IMR-90 (cell line): Measurements from ENCODE around the gene IGHMBP2. TPM values are rescaled to one million over a fixed set of nuclear protein-coding genes. Genes with fewer than 3 reads are reported as not detected.

Source experiments
- ATAC-seq: fragments of 200-7000 bp; cut with Tn5 transposase; 2 replicates; pipeline ENCODE4 v1.9.1; 2020; ENCODE audit warnings: low read depth, mild to moderate bottlenecking, moderate library complexity
- BruUV-seq: library from RNA; stranded (reverse); fragments of 400-500 nt; replicated peaks from 2 replicates; lab custom pipeline; 2021; lab: Mats Ljungman, UMichigan
- CTCF ChIA-PET: fragments of 300-600 bp; formaldehyde crosslinking; extraction: SDS; loops from one replicate; lab custom pipeline; 2021; ENCODE audit warnings: antibody characterized with exemption; lab: Yijun Ruan, JAX
- POLR2A ChIA-PET: fragments of 300-600 bp; sonication (Branson Sonifier 250); formaldehyde crosslinking; loops from one replicate; lab custom pipeline; 2022; ENCODE audit warnings: antibody characterized with exemption; ENCODE audit not compliant: unreplicated experiment; lab: Charles Lee
- DNase-seq: peaks from one replicate; pipeline ENCODE4 v3.0.0; 2013
- H2AFZ ChIP-seq: replicated peaks from 2 replicates; pipeline ENCODE3; 2013; ENCODE audit warnings: low read length, mild to moderate bottlenecking; ENCODE audit not compliant: poor library complexity
- H2AK5ac ChIP-seq: 2 replicates; pipeline ENCODE4 v1.6.1; 2013; ENCODE audit warnings: low read depth, low read length, inconsistent platforms
- H2AK9ac ChIP-seq: replicated peaks from 2 replicates; pipeline ENCODE3; 2013; ENCODE audit warnings: mild to moderate bottlenecking, low read depth, low read length, moderate library complexity; ENCODE audit not compliant: poor library complexity
- H2BK120ac ChIP-seq: 2 replicates; pipeline ENCODE4 v1.6.1; 2013; ENCODE audit warnings: low read depth, low read length, inconsistent platforms
- H2BK15ac ChIP-seq: 3 replicates; pipeline ENCODE4 v1.6.1; 2013; ENCODE audit warnings: low read depth, low read length, inconsistent platforms
- H2BK20ac ChIP-seq: 2 replicates; pipeline ENCODE4 v1.6.1; 2013; ENCODE audit warnings: low read depth, mild to moderate bottlenecking, inconsistent platforms, low read length, moderate library complexity
- H2BK5ac ChIP-seq: 2 replicates; pipeline ENCODE4 v1.6.1; 2013; ENCODE audit warnings: mild to moderate bottlenecking, low read depth, low read length, inconsistent platforms; ENCODE audit not compliant: poor library complexity, severe bottlenecking
- H3K14ac ChIP-seq: replicated peaks from 2 replicates; pipeline ENCODE4 v1.6.1; 2013; ENCODE audit warnings: low read depth, low read length, inconsistent platforms
- H3K18ac ChIP-seq: 2 replicates; pipeline ENCODE4 v1.6.1; 2013; ENCODE audit warnings: low read depth, low read length, control low read depth
- H3K23ac ChIP-seq: 2 replicates; pipeline ENCODE4 v1.6.1; 2013; ENCODE audit warnings: low read depth, low read length, inconsistent platforms
- H3K27ac ChIP-seq: 2 replicates; pipeline ENCODE4 v1.5.1; 2013; ENCODE audit warnings: mild to moderate bottlenecking, control low read depth, low read length; ENCODE audit not compliant: insufficient read depth
- H3K27me3 ChIP-seq: 2 replicates; pipeline ENCODE4 v1.6.1; 2013; ENCODE audit warnings: low read length; ENCODE audit not compliant: control insufficient read depth, insufficient read depth
- H3K36me3 ChIP-seq: 2 replicates; pipeline ENCODE4 v1.6.1; 2013; ENCODE audit warnings: low read length, mixed read lengths; ENCODE audit not compliant: control insufficient read depth, insufficient read depth
- H3K4ac ChIP-seq: 2 replicates; pipeline ENCODE4 v1.6.1; 2013; ENCODE audit warnings: low read depth, low read length, inconsistent platforms
- H3K4me1 ChIP-seq: 2 replicates; pipeline ENCODE4 v1.6.1; 2013; ENCODE audit warnings: low read length, mixed read lengths; ENCODE audit not compliant: control insufficient read depth, insufficient read depth
- H3K4me2 ChIP-seq: 2 replicates; pipeline ENCODE4 v1.6.1; 2013; ENCODE audit warnings: low read depth, mild to moderate bottlenecking, control low read depth, low read length, moderate library complexity
- H3K4me3 ChIP-seq: 2 replicates; pipeline ENCODE4 v1.5.1; 2013; ENCODE audit warnings: low read depth, mild to moderate bottlenecking, control low read depth, low read length, moderate library complexity; ENCODE audit not compliant: insufficient read depth
- H3K56ac ChIP-seq: 2 replicates; pipeline ENCODE4 v1.6.1; 2013; ENCODE audit warnings: low read length, inconsistent platforms; ENCODE audit not compliant: insufficient read depth; ENCODE audit errors: extremely low read depth
- H3K79me1 ChIP-seq, 2 experiments: 2 replicates each; pipeline ENCODE4 v1.6.1; 2013; ENCODE audit warnings: low read length in 2 of 2, inconsistent platforms in 1 of 2, low read depth in 1 of 2
- H3K9ac ChIP-seq: 2 replicates; pipeline ENCODE4 v1.6.1; 2013; ENCODE audit warnings: low read depth, low read length, control low read depth
- H3K9me1 ChIP-seq: 2 replicates; pipeline ENCODE4 v1.6.1; 2013; ENCODE audit warnings: low read length, inconsistent platforms; ENCODE audit not compliant: insufficient read depth
- H3K9me3 ChIP-seq: 2 replicates; pipeline ENCODE4 v1.6.1; 2013; ENCODE audit warnings: low read length; ENCODE audit not compliant: control insufficient read depth, insufficient read depth
- H4K20me1 ChIP-seq: 2 replicates; pipeline ENCODE4 v1.6.1; 2013; ENCODE audit warnings: low read length, inconsistent platforms; ENCODE audit not compliant: insufficient read depth
- H4K5ac ChIP-seq: 2 replicates; pipeline ENCODE4 v1.6.1; 2013; ENCODE audit warnings: mild to moderate bottlenecking, low read depth, low read length, control low read depth
- H4K8ac ChIP-seq, 2 experiments: 2 replicates each; pipeline ENCODE4 v1.6.1; 2013; ENCODE audit warnings: low read depth in 2 of 2, low read length in 2 of 2, control low read depth in 1 of 2, inconsistent platforms in 1 of 2
- H4K91ac ChIP-seq: 2 replicates; pipeline ENCODE4 v1.6.1; 2013; ENCODE audit warnings: low read depth, low read length, inconsistent platforms; ENCODE audit not compliant: insufficient read depth
- BHLHE40 ChIP-seq: fragments of 150-350 bp; IDR thresholded peaks from 2 replicates; pipeline ENCODE4 v1.6.1; 2016; ENCODE audit warnings: mild to moderate bottlenecking, low read depth, low read length
- CEBPB ChIP-seq: IDR thresholded peaks from 2 replicates; pipeline ENCODE4 v1.6.1; 2012; ENCODE audit warnings: low read depth, low read length, improper control_type of control experiment
- CHD1 ChIP-seq: IDR thresholded peaks from 2 replicates; pipeline ENCODE4 v1.6.1; 2012; ENCODE audit warnings: low read depth, low read length, improper control_type of control experiment
- CTCF ChIP-seq: conservative IDR thresholded peaks from 2 replicates; pipeline ENCODE4 v1.5.1; 2012; ENCODE audit warnings: mild to moderate bottlenecking, low read depth, low read length, improper control_type of control experiment
- ELK1 ChIP-seq: fragments of 150-350 bp; IDR thresholded peaks from 2 replicates; pipeline ENCODE4 v1.6.1; 2016; ENCODE audit warnings: low read depth, mild to moderate bottlenecking, low read length, moderate library complexity, borderline replicate concordance
- FOS ChIP-seq: fragments of 150-350 bp; IDR thresholded peaks from 2 replicates; pipeline ENCODE4 v1.6.1; 2016; ENCODE audit warnings: low read depth, low read length
- MAFK ChIP-seq: IDR thresholded peaks from 2 replicates; pipeline ENCODE4 v1.6.1; 2012; ENCODE audit warnings: low read depth, low read length, improper control_type of control experiment
- MAZ ChIP-seq: IDR thresholded peaks from 2 replicates; pipeline ENCODE4 v1.6.1; 2012; ENCODE audit warnings: low read depth, mild to moderate bottlenecking, low read length, improper control_type of control experiment, moderate library complexity, borderline replicate concordance
- MXI1 ChIP-seq: IDR thresholded peaks from 2 replicates; pipeline ENCODE4 v1.6.1; 2012; ENCODE audit warnings: low read depth, mild to moderate bottlenecking, low read length, moderate library complexity, borderline replicate concordance
- NFE2L2 ChIP-seq: fragments of 150-350 bp; IDR thresholded peaks from 2 replicates; pipeline ENCODE4 v1.6.1; 2016; ENCODE audit warnings: low read depth, mild to moderate bottlenecking, low read length
- POLR2A ChIP-seq: IDR thresholded peaks from 2 replicates; pipeline ENCODE4 v1.6.1; 2012; ENCODE audit warnings: mild to moderate bottlenecking, low read depth, low read length
- RAD21 ChIP-seq: IDR thresholded peaks from 2 replicates; pipeline ENCODE4 v1.6.1; 2012; ENCODE audit warnings: low read length, improper control_type of control experiment
- RCOR1 ChIP-seq: IDR thresholded peaks from 2 replicates; pipeline ENCODE4 v1.6.1; 2012; ENCODE audit warnings: mild to moderate bottlenecking, low read length, improper control_type of control experiment; ENCODE audit not compliant: insufficient replicate concordance
- RFX5 ChIP-seq: IDR thresholded peaks from 2 replicates; pipeline ENCODE4 v1.8.0; 2012; ENCODE audit warnings: low read depth, mild to moderate bottlenecking, low read length, moderate library complexity
- SMC3 ChIP-seq: fragments of 150-350 bp; IDR thresholded peaks from 2 replicates; pipeline ENCODE4 v1.6.1; 2016; ENCODE audit warnings: low read depth, mild to moderate bottlenecking, antibody characterized with exemption, low read length, moderate library complexity
- WGBS, 2 experiments: methylation state at CpG; one replicate each; pipeline versions ENCODE4 v1.1.5 to v1.1.7; 2013; ENCODE audit warnings: missing lambda C conversion rate in 2 of 2; ENCODE audit not compliant: insufficient read length in 1 of 2; ENCODE audit errors: extremely low coverage in 2 of 2; 5-methylcytosine and 5-hydroxymethylcytosine counted together
- dilution Hi-C: fragments of 300-500 bp; cut with HindIII; formaldehyde crosslinking; loops from one replicate; pipeline ENCODE4 v1.14.3; 2018; ENCODE audit warnings: low sequenced_read_pairs; ENCODE audit not compliant: unreplicated experiment
- in situ Hi-C: fragments of 300-500 bp; cut with MboI; formaldehyde crosslinking; loops from 3 replicates; pipeline ENCODE4 v1.14.3; 2019; ENCODE audit warnings: low sequenced_read_pairs, inconsistent platforms, mixed read lengths
- intact Hi-C: fragments of 100-400 bp; cut with micrococcal nuclease; formaldehyde crosslinking; loops from 2 replicates; pipeline ENCODE4 v1.10.0; 2022
- polyA plus RNA-seq, 3 experiments: library from polyadenylated mRNA; depleted of rRNA; stranded (reverse); fragments of >200 nt; gene quantifications; 2 replicates each; pipeline ENCODE4 v1.2.3, GENCODE V29; 2012; ENCODE audit warnings: low replicate concordance in 1 of 3
- total RNA-seq: library from RNA; depleted of rRNA; stranded (reverse); fragments of >200 nt; gene quantifications from 2 replicates; pipeline ENCODE4 v1.2.3, GENCODE V29; 2012

IGHMBP2 gene
- total and polyA plus RNA-seq, 2 of the 4 experiments (the other 2 are of a cell fraction) = 4.5 to 11.1 TPM

DNA sequence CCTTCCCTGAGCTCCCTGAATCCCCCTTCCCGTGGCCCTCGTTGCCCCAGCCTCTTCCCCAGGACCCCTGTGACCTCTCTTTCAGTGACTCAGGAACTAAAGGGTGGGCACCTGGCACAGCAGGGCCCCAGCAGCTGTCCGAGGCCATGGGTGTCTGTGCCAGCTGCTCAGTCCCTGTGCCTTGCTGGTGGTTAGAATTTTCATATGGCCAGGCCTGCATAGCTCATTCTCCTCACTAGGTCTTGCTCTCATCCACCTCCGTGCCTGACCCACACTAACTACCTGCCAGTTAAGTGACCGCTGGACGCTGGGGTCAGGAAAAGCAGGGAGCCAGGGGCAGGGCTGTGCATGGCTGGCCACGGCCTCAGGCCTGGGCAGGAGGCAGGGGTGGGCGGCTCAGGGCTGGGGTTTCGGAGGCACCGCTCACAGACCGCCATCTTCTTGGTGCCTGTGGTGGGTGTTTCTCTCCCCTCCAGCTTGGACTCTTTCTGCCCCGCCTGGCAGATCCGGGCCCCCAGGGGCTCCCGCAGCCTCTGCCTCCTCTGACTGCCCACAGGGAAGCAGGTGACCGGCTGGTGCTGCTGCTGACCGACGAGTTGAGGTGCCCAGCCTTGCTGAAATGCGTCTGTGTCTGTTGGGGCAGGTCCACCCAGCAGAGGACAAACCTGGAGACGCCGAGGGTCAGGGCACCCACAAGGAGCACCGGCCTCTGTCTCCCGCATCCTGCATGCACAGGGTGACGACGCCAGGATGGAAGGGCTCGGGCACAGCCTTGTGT, 56.8 kb downstream of the IGHMBP2 start:
- H3K9me1 ChIP-seq = no peaks in the 10 kb centered on the region
- H3K14ac ChIP-seq = no peak overlapping the region
- H3K4me1 ChIP-seq = no peaks in the 10 kb centered on the region
- no peak overlapping the region for H2BK15ac ChIP-seq
- no peak overlapping the region for H4K91ac ChIP-seq
- H4K8ac ChIP-seq = no peak overlapping the region
- no peak overlapping the region for H4K5ac ChIP-seq
- H2AK5ac ChIP-seq = no peak overlapping the region
- in situ Hi-C loops = no loop called here
- no peak overlapping the region for H3K4ac ChIP-seq
- H3K9ac ChIP-seq = no peak overlapping the region
- no peak overlapping the region for H2BK20ac ChIP-seq
- no peak overlapping the region for H2BK120ac ChIP-seq
- 61% methylated on average over 4 of the region's 25 CpGs; no CpG with 5 or more reads in 1 of the 2 experiments for WGBS, 2 experiments
- peak overlapping the region; percentile 23 for H2AFZ ChIP-seq
- no peak for DNase-seq
- no peak overlapping the region for H3K27ac ChIP-seq
- TF ChIP-seq MXI1 (no peak), FOS (no peak), RAD21 (no peak), CTCF (no peak), POLR2A (no peak), RFX5 (no peak), ELK1 (no peak), SMC3 (no peak), MAFK (no peak), CHD1 (no peak), MAZ (no peak), BHLHE40 (no peak), CEBPB (no peak), NFE2L2 (no peak), RCOR1 (no peak)
- no peak for ATAC-seq
- H3K79me1 ChIP-seq = no peaks in the 10 kb centered on the region
- H3K27me3 ChIP-seq = peaks cover 9% of the 10 kb centered on the region
- no peaks in the 10 kb centered on the region for H4K20me1 ChIP-seq
- no peak overlapping the region for H3K23ac ChIP-seq
- BruUV-seq = no TSS peak
- no peak overlapping the region for H2AK9ac ChIP-seq
- no peak overlapping the region for H2BK5ac ChIP-seq
- no peak overlapping the region for H3K18ac ChIP-seq
- intact Hi-C loops = no loop called here
- dilution Hi-C loops = no loop called here
- H3K9me3 ChIP-seq = peaks cover 3% of the 10 kb centered on the region; the same call in 1 of the 2 replicates
- H3K4me3 ChIP-seq = no peak overlapping the region
- no peak overlapping the region for H3K56ac ChIP-seq
- H3K4me2 ChIP-seq = no peak overlapping the region
- CTCF ChIA-PET = no interaction called here
- POLR2A ChIA-PET = no interaction called here
- H3K36me3 ChIP-seq = no peaks in the 10 kb centered on the region
